Measurements from ENCODE around the gene PCSK4.

DNA sequence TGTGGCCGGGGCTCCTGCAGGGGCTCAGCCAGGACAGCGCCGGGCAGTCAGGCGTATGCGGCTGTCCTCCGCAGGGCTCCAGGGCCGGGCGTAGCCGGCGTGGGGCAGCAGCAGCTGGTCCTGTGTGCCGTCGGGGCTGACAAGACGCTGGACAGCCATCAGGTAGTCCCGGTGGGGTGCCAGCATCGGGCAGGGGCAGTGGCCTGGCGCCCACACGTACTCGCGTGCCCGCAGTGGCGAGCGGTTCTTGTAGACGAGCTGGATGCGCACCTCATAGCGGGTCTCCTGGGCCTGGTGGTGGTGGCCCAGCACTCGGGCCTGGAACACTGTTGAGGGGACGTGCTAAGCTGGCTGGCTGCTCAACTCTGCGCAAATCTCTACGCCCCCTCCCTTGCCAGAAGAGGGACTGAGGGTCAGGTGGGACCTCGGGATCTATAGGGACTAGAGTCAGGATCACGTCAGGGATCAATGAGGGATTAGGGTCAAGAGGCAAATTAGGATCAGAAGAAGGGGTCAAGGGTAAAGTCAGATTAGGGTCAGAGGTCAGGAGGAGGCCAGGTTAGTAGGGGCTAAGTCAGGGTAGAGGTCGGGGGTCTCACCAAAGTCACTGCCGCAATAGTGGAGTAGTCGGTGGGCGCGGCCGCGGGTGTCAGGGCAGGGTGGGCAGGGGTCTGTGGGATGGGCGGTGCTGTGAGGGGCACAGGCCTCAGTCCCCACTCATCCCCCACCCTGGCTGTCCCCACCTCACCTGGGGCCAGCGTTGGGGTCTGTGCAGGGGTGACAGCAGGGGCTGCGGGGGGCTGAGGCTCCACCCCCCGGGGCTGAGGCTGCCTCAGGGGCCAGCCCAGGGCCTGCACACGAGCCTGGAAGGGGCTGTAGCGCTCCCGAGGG is 16.1 kb upstream of the PCSK4 start:
- TF ChIP-seq CTCF (conservative IDR thresholded peaks at IDR 0.05) (no peak), EZH2 (IDR thresholded peaks at IDR 0.05; ENCODE audit: low read depth) (no peak)
